Esophagus squamous epithelium (tissue), 4 donors: ENCODE results near the gene DYRK2.

ENCODE experiments used
- POLR2A ChIP-seq, 4 donors: fragments of 450-650 bp; IDR thresholded peaks; one replicate each; pipeline ENCODE4 v1.6.1; 2017; ENCODE audit warnings: antibody characterized with exemption in 4 of 4, mild to moderate bottlenecking in 4 of 4, moderate library complexity in 3 of 4
- TF ChIP-seq, protein P1 (sequence below), 6 experiments: fragments of 450-650 bp in 4 of 6; fragments of 200-600 bp in 2 of 6; sonication (generic) in 2 of 6; IDR thresholded peaks; one replicate each; pipeline ENCODE4 v1.5.1; 2016 to 2019; ENCODE audit warnings: antibody characterized with exemption in 6 of 6, mild to moderate bottlenecking in 4 of 6, moderate library complexity in 4 of 6

DNA sequence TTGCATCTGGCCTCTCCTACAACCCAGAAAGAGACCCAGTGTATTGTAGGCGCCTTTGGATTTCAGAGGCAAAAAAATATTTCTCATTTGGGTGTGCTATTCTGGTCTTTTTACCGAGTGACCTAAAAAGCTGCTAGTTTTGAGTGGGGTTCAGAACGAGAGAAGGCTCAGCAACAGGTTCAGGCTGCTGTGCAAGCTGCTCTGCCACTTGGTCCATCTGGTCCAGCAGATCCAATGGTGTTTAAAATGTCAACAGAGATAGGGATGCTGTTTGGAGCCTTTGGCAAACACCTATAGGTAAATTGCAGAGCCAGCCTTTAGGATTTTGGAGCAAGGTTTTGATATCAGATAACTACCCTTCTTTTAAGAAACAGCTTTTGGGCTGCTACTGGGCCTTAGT lies 25.3 kb upstream of the DYRK2 start:
- TF ChIP-seq, protein P1, sequence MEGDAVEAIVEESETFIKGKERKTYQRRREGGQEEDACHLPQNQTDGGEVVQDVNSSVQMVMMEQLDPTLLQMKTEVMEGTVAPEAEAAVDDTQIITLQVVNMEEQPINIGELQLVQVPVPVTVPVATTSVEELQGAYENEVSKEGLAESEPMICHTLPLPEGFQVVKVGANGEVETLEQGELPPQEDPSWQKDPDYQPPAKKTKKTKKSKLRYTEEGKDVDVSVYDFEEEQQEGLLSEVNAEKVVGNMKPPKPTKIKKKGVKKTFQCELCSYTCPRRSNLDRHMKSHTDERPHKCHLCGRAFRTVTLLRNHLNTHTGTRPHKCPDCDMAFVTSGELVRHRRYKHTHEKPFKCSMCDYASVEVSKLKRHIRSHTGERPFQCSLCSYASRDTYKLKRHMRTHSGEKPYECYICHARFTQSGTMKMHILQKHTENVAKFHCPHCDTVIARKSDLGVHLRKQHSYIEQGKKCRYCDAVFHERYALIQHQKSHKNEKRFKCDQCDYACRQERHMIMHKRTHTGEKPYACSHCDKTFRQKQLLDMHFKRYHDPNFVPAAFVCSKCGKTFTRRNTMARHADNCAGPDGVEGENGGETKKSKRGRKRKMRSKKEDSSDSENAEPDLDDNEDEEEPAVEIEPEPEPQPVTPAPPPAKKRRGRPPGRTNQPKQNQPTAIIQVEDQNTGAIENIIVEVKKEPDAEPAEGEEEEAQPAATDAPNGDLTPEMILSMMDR (IDR thresholded peaks at IDR 0.05), result no peak
- TF ChIP-seq POLR2A (IDR thresholded peaks at IDR 0.05), result no peak
